ENCODE measurements around the gene CSTF1.

Gene CSTF1

GRCh38 chr20:56392132-56392880 lies at the start of gene CSTF1, which contains the start of gene AURKA:
TSS of gene CSTF1 (plus strand) at chr20:56392645. CDS start at chr20:56395553, 2,908 bp downstream.
TSS of gene AURKA (minus strand) at chr20:56392215. CDS start at chr20:56388197, 4,018 bp downstream.
- peak; percentile 100 for DNase-seq
- no peak within 1 kb of the TSS for H3K27ac Mint-ChIP-seq
- no peaks in the 10 kb centered on the region for H3K27me3 Mint-ChIP-seq
- H3K4me3 Mint-ChIP-seq: peak within 1 kb of the TSS in 1 of 2 donors; percentile 61
- peaks cover 27 to 28% of the 10 kb centered on the region in 2 donors for H3K36me3 Mint-ChIP-seq
- H3K4me1 Mint-ChIP-seq: peaks cover 14 to 16% of the 10 kb centered on the region in 2 donors
- peak; percentile 95 for ATAC-seq (replicated peaks)
- no peaks in the 10 kb centered on the region for H3K9me3 Mint-ChIP-seq

- Mint-ChIP-seq H3K27me3 (peaks cover 73 to 79% of the 10 kb centered on the region in 2 donors), H3K4me3 (no peak overlapping the region), H3K27ac (no peak overlapping the region), H3K9me3 (no peaks in the 10 kb centered on the region), H3K36me3 (no peaks in the 10 kb centered on the region), H3K4me1 (no peaks in the 10 kb centered on the region)
- DNase-seq: no peak
- ATAC-seq (replicated peaks): no peak
These were observed 49.7 kb upstream of the CSTF1 start for GRCh38 chr20:56342783-56343182.

- no peaks in the 10 kb centered on the region for H3K36me3 Mint-ChIP-seq
- DNase-seq: peak; percentile 18
- no peaks in the 10 kb centered on the region for H3K9me3 Mint-ChIP-seq
- peaks cover 79% of the 10 kb centered on the region in 2 donors for H3K27me3 Mint-ChIP-seq
- H3K4me3 Mint-ChIP-seq: no peak overlapping the region
- H3K4me1 Mint-ChIP-seq: no peaks in the 10 kb centered on the region
- H3K27ac Mint-ChIP-seq: peak overlapping the region; percentile 16
- ATAC-seq (replicated peaks): peak; percentile 72 to 78
These were observed 48.5 kb upstream of the CSTF1 start for GRCh38 chr20:56343861-56344381.

GRCh38 chr20:56345911-56346310 lies 46.5 kb upstream of the CSTF1 start:
- Mint-ChIP-seq H3K36me3 (no peaks in the 10 kb centered on the region), H3K27ac (no peak overlapping the region), H3K27me3 (peaks cover 73 to 77% of the 10 kb centered on the region in 2 donors), H3K9me3 (no peaks in the 10 kb centered on the region), H3K4me1 (no peaks in the 10 kb centered on the region), H3K4me3 (no peak overlapping the region)
- ATAC-seq (replicated peaks) (no peak), DNase-seq (no peak)

- H3K9me3 Mint-ChIP-seq: no peaks in the 10 kb centered on the region
These were observed 44.7 kb upstream of the CSTF1 start for GRCh38 chr20:56347628-56348304.

GRCh38 chr20:56348305-56348693 lies 44.1 kb upstream of the CSTF1 start:
- no peaks in the 10 kb centered on the region for H3K9me3 Mint-ChIP-seq
- ATAC-seq (replicated peaks): no peak
- no peaks in the 10 kb centered on the region for H3K4me1 Mint-ChIP-seq
- DNase-seq: no peak
- no peaks in the 10 kb centered on the region for H3K36me3 Mint-ChIP-seq
- H3K4me3 Mint-ChIP-seq: no peak overlapping the region
- H3K27ac Mint-ChIP-seq: no peak overlapping the region
- H3K27me3 Mint-ChIP-seq: peaks cover 67% of the 10 kb centered on the region in 2 donors

More at GRCh38 chr20:56347628-56348304, 44.7 kb upstream of the CSTF1 start:
- no peaks in the 10 kb centered on the region for H3K36me3 Mint-ChIP-seq
- no peak overlapping the region for H3K4me3 Mint-ChIP-seq
- H3K27me3 Mint-ChIP-seq: peaks cover 71 to 72% of the 10 kb centered on the region in 2 donors
- no peaks in the 10 kb centered on the region for H3K4me1 Mint-ChIP-seq
- no peak for ATAC-seq (replicated peaks)
- no peak for DNase-seq
- H3K27ac Mint-ChIP-seq: no peak overlapping the region

- Mint-ChIP-seq H3K27me3 (peaks cover 62% of the 10 kb centered on the region in 2 donors), H3K36me3 (no peaks in the 10 kb centered on the region), H3K4me3 (no peak overlapping the region), H3K4me1 (no peaks in the 10 kb centered on the region), H3K9me3 (no peaks in the 10 kb centered on the region), H3K27ac (no peak overlapping the region)
- DNase-seq (no peak), ATAC-seq (replicated peaks) (no peak)
These were observed 43.7 kb upstream of the CSTF1 start for GRCh38 chr20:56348746-56349145.

GRCh38 chr20:56350842-56351241 lies 41.6 kb upstream of the CSTF1 start:
- no peaks in the 10 kb centered on the region for H3K9me3 Mint-ChIP-seq
- ATAC-seq (replicated peaks): no peak
- H3K4me1 Mint-ChIP-seq: no peaks in the 10 kb centered on the region
- no peak overlapping the region for H3K27ac Mint-ChIP-seq
- no peak overlapping the region for H3K4me3 Mint-ChIP-seq
- DNase-seq: no peak
- H3K36me3 Mint-ChIP-seq: no peaks in the 10 kb centered on the region
- H3K27me3 Mint-ChIP-seq: peaks cover 41 to 42% of the 10 kb centered on the region in 2 donors

GRCh38 chr20:56352345-56353055 lies 39.9 kb upstream of the CSTF1 start:
- no peaks in the 10 kb centered on the region for H3K36me3 Mint-ChIP-seq

GRCh38 chr20:56353356-56353755 lies 39.1 kb upstream of the CSTF1 start:
- DNase-seq (no peak), ATAC-seq (replicated peaks) (no peak)
- H3K27me3 Mint-ChIP-seq: peaks cover 23 to 24% of the 10 kb centered on the region in 2 donors
- H3K9me3 Mint-ChIP-seq: no peaks in the 10 kb centered on the region
- no peak overlapping the region for H3K27ac Mint-ChIP-seq
- H3K36me3 Mint-ChIP-seq: no peaks in the 10 kb centered on the region
- H3K4me3 Mint-ChIP-seq: no peak overlapping the region
- no peaks in the 10 kb centered on the region for H3K4me1 Mint-ChIP-seq

More at GRCh38 chr20:56352345-56353055, 39.9 kb upstream of the CSTF1 start:
- H3K4me1 Mint-ChIP-seq: no peaks in the 10 kb centered on the region
- H3K27me3 Mint-ChIP-seq: peaks cover 32 to 33% of the 10 kb centered on the region in 2 donors
- H3K4me3 Mint-ChIP-seq: no peak overlapping the region
- no peaks in the 10 kb centered on the region for H3K9me3 Mint-ChIP-seq
- no peak overlapping the region for H3K27ac Mint-ChIP-seq
- ATAC-seq (replicated peaks) (no peak), DNase-seq (no peak)

- H3K4me1 Mint-ChIP-seq: peaks cover 9 to 13% of the 10 kb centered on the region in 2 donors
- H3K27me3 Mint-ChIP-seq: peaks cover 0 to 5% of the 10 kb centered on the region in 2 donors
- ATAC-seq (replicated peaks) (no peak), DNase-seq (no peak)
- peak overlapping the region in 1 of 2 donors; percentile 70 for H3K4me3 Mint-ChIP-seq
- no peaks in the 10 kb centered on the region for H3K9me3 Mint-ChIP-seq
- no peak overlapping the region for H3K27ac Mint-ChIP-seq
- H3K36me3 Mint-ChIP-seq: no peaks in the 10 kb centered on the region
These were observed 34.4 kb upstream of the CSTF1 start for GRCh38 chr20:56358070-56358469.

- DNase-seq (peak; percentile 70), ATAC-seq (replicated peaks) (peak; percentile 98)
- Mint-ChIP-seq H3K27ac (peak within 1 kb of the TSS; percentile 25), H3K27me3 (peaks cover 0 to 5% of the 10 kb centered on the region in 2 donors), H3K4me3 (peak within 1 kb of the TSS; percentile 87 to 89), H3K4me1 (peaks cover 9 to 13% of the 10 kb centered on the region in 2 donors), H3K36me3 (no peaks in the 10 kb centered on the region), H3K9me3 (no peaks in the 10 kb centered on the region)
These were observed 33.7 kb upstream of the CSTF1 start, which contains the start of gene FAM210B for GRCh38 chr20:56358600-56359211. TSS of gene FAM210B (plus strand) at chr20:56358974. CDS start at chr20:56359006, 32 bp downstream.

- Mint-ChIP-seq H3K4me1 (peaks cover 9 to 13% of the 10 kb centered on the region in 2 donors), H3K27ac (peak overlapping the region; percentile 25), H3K4me3 (peak overlapping the region; percentile 87 to 89), H3K36me3 (no peaks in the 10 kb centered on the region), H3K27me3 (peaks cover 0 to 5% of the 10 kb centered on the region in 2 donors), H3K9me3 (no peaks in the 10 kb centered on the region)
- ATAC-seq (replicated peaks) (peak; percentile 50 to 52), DNase-seq (no peak)
These were observed 33.0 kb upstream of the CSTF1 start for GRCh38 chr20:56359212-56360132.

Measured in stimulated activated naive B cell treated with anti-CD40 and anti-IgM and Interleukin-4, amounts not matched to agents 10 μg/mL and 1 μg/mL and 100 μg/mL, for 72 hours (primary cell).